GM12878 (cell line): ENCODE results near the gene FXN. TPM values are rescaled to one million over a fixed set of nuclear protein-coding genes. Genes with fewer than 3 reads are reported as not detected.

Experiments used
- ATAC-seq: fragments of 200-7000 bp; cut with Tn5 transposase; 3 replicates; pipeline ENCODE4 v1.9.1; 2020; ENCODE audit warnings: mild to moderate bottlenecking, moderate library complexity
- BruUV-seq: library from RNA; stranded (reverse); fragments of 400-500 nt; replicated peaks from 2 replicates; lab custom pipeline; 2021; lab: Mats Ljungman, UMichigan
- CTCF ChIA-PET: fragments of 300-600 bp; sonication (Branson Sonifier 250); formaldehyde crosslinking; extraction: SDS; loops from one replicate; lab custom pipeline; 2021; ENCODE audit warnings: inconsistent platforms; lab: Yijun Ruan, JAX
- POLR2A ChIA-PET: fragments of 350-600 bp; formaldehyde crosslinking; extraction: SDS; loops from one replicate; lab custom pipeline; 2021; ENCODE audit warnings: inconsistent platforms; lab: Charles Lee
- RAD21 ChIA-PET: fragments of 300-600 bp; sonication (Branson Sonifier 250); formaldehyde crosslinking; loops from one replicate; lab custom pipeline; 2023; ENCODE audit warnings: antibody characterized with exemption; ENCODE audit not compliant: unreplicated experiment; lab: Charles Lee
- SMC1A ChIA-PET: fragments of 300-600 bp; sonication (Branson Sonifier 250); formaldehyde crosslinking; loops from one replicate; lab custom pipeline; 2023; ENCODE audit not compliant: unreplicated experiment, uncharacterized antibody; lab: Charles Lee
- DNase-seq: peaks from one replicate; pipeline ENCODE4 v3.0.0-alpha.2; 2011; ENCODE audit warnings: low read depth, low spot score
- FAIRE-seq: peaks from 3 replicates; lab custom pipeline; 2011; peaks lifted over from hg19 to GRCh38; lab: Jason Lieb, UNC
- H2AFZ ChIP-seq: 2 replicates; pipeline ENCODE4 v1.6.0; 2011; ENCODE audit warnings: low read depth, low read length, control low read depth; ENCODE audit not compliant: control insufficient read depth
- H3K27ac ChIP-seq: 2 replicates; pipeline ENCODE4 v1.5.1; 2011; ENCODE audit warnings: control low read depth; ENCODE audit not compliant: control insufficient read depth, insufficient read depth
- H3K27me3 ChIP-seq, 2 experiments: replicated peaks in 1 of 2; 2 replicates each; pipeline versions ENCODE4 v1.6.0 to v1.6.1; 2011; ENCODE audit warnings: low read length in 1 of 2; ENCODE audit not compliant: control insufficient read depth in 2 of 2, insufficient read depth in 2 of 2
- H3K36me3 ChIP-seq, 2 experiments: 2 replicates each; pipeline ENCODE4 v1.5.1; 2011; ENCODE audit warnings: low read length in 1 of 2; ENCODE audit not compliant: control insufficient read depth in 2 of 2, insufficient read depth in 2 of 2
- H3K4me1 ChIP-seq: 2 replicates; pipeline ENCODE4 v1.6.1; 2011; ENCODE audit warnings: mild to moderate bottlenecking, low read length, moderate library complexity, mixed read lengths; ENCODE audit not compliant: control insufficient read depth, insufficient read depth
- H3K4me2 ChIP-seq: 2 replicates; pipeline ENCODE4 v1.6.0; 2011; ENCODE audit warnings: control low read depth; ENCODE audit not compliant: control insufficient read depth, insufficient read depth
- H3K4me3 ChIP-seq: fragments of 200-600 bp; sonication (generic); 2 replicates; pipeline ENCODE4 v1.5.1; 2016
- H3K79me2 ChIP-seq: 2 replicates; pipeline ENCODE4 v1.6.0; 2011; ENCODE audit warnings: low read length; ENCODE audit not compliant: control insufficient read depth, insufficient read depth
- H3K9ac ChIP-seq: 2 replicates; pipeline ENCODE4 v1.8.0; 2011; ENCODE audit warnings: low read length, control low read depth, mixed read lengths; ENCODE audit not compliant: control insufficient read depth, insufficient read depth
- H3K9me3 ChIP-seq: replicated peaks from 3 replicates; pipeline ENCODE4 v1.5.1; 2011; ENCODE audit warnings: mild to moderate bottlenecking, low read length; ENCODE audit not compliant: control insufficient read depth, insufficient read depth
- H4K20me1 ChIP-seq: 2 replicates; pipeline ENCODE4 v1.6.0; 2011; ENCODE audit not compliant: control insufficient read depth, insufficient read depth
- ASH2L ChIP-seq: fragments of 300-600, 200-600 bp; sonication (generic); IDR thresholded peaks from 2 replicates; pipeline ENCODE4 v1.6.1; 2017; ENCODE audit warnings: low read depth, mild to moderate bottlenecking, borderline replicate concordance
- EP300 ChIP-seq, 2 experiments: fragments of 150-350 bp in 1 of 2; IDR thresholded peaks; 2 replicates each; pipeline ENCODE4 v1.6.1; 2011 to 2012; ENCODE audit warnings: low read depth in 2 of 2, low read length in 2 of 2, borderline replicate concordance in 1 of 2, improper control_type of control experiment in 1 of 2, inconsistent platforms in 1 of 2; ENCODE audit not compliant: control insufficient read depth in 1 of 2
- KDM1A ChIP-seq: fragments of 200-600 bp; sonication (generic); IDR thresholded peaks from 2 replicates; pipeline ENCODE4 v1.6.1; 2016; ENCODE audit warnings: borderline replicate concordance
- MEF2B ChIP-seq: fragments of 450-650 bp; IDR thresholded peaks from 2 replicates; pipeline ENCODE4 v1.6.1; 2018; ENCODE audit warnings: mild to moderate bottlenecking, moderate library complexity; ENCODE audit not compliant: partially characterized antibody, poor library complexity, severe bottlenecking
- MTA3 ChIP-seq: IDR thresholded peaks from 2 replicates; pipeline ENCODE4 v1.6.1; 2012; ENCODE audit warnings: low read length, inconsistent platforms, borderline replicate concordance
- PAX8 ChIP-seq: fragments of 450-650 bp; IDR thresholded peaks from 2 replicates; pipeline ENCODE4 v1.6.1; 2017; ENCODE audit warnings: mild to moderate bottlenecking, moderate library complexity
- RAD51 ChIP-seq: fragments of 450-650 bp; IDR thresholded peaks from 2 replicates; pipeline ENCODE4 v1.6.1; 2016; ENCODE audit warnings: moderate library complexity, mild to moderate bottlenecking, inconsistent platforms
- SIX5 ChIP-seq: IDR thresholded peaks from 2 replicates; pipeline ENCODE4 v1.6.1; 2011; ENCODE audit warnings: mild to moderate bottlenecking, low read depth, low read length, moderate library complexity; ENCODE audit not compliant: severe bottlenecking
- SMAD1 ChIP-seq: fragments of 450-650 bp; IDR thresholded peaks from 2 replicates; pipeline ENCODE4 v1.6.1; 2018; ENCODE audit warnings: mild to moderate bottlenecking, low read depth; ENCODE audit not compliant: partially characterized antibody
- ZBED1 ChIP-seq: IDR thresholded peaks from 2 replicates; pipeline ENCODE4 v1.6.1; 2016; ENCODE audit warnings: borderline replicate concordance
- ZNF384 ChIP-seq: IDR thresholded peaks from 2 replicates; pipeline ENCODE4 v1.6.1; 2012; ENCODE audit warnings: low read depth, mild to moderate bottlenecking, low read length, improper control_type of control experiment, borderline replicate concordance
- ZZZ3 ChIP-seq: IDR thresholded peaks from 2 replicates; pipeline ENCODE4 v1.6.1; 2011; ENCODE audit warnings: low read depth; ENCODE audit not compliant: control insufficient read depth, insufficient read length
- WGBS: methylation state at CpG from one replicate; pipeline ENCODE4 v1.1.6; 2016; ENCODE audit warnings: low lambda C conversion rate; ENCODE audit not compliant: insufficient replicate concordance, insufficient coverage; ENCODE audit errors: missing lambda C conversion rate; 5-methylcytosine and 5-hydroxymethylcytosine counted together
- in situ Hi-C: fragments of 300-500 bp; cut with MboI; formaldehyde crosslinking; loops from 9 replicates; pipeline ENCODE4 v1.14.3; 2018; ENCODE audit warnings: mixed read lengths
- intact Hi-C: fragments of 100-400 bp; cut with micrococcal nuclease; formaldehyde crosslinking; loops from one replicate; pipeline ENCODE4 v1.14.2; 2022; ENCODE audit not compliant: unreplicated experiment
- polyA plus RNA-seq, 11 experiments: library from polyadenylated mRNA; depleted of rRNA in 4 of 11; unstranded in 6 of 11; stranded (reverse) in 5 of 11; fragments of >200 nt; fragmentation: Nextera tagmentation in 4 of 11; fragmentation: Illumina TruSeq in 1 of 11; extraction: Ambion mirVana in 4 of 11; extraction: Trizol in 1 of 11; gene quantifications; 1 replicate in 1 of 11; 2 replicates in 10 of 11; pipeline versions ENCODE4 v1.2.1 to v1.2.3, GENCODE V29; 2011 to 2016; ENCODE audit warnings: inconsistent platforms in 2 of 11, missing spikeins in 2 of 11, low read depth in 1 of 11
- total RNA-seq, 4 experiments: library from RNA; depleted of rRNA in 3 of 4; stranded (reverse); fragments of >200 nt in 3 of 4; fragmentation: Illumina TruSeq in 1 of 4; extraction: Trizol in 1 of 4; gene quantifications; 2 replicates each; pipeline versions ENCODE4 v1.2.1 to v1.2.3, GENCODE V29; 2013 to 2021
- TF ChIP-seq, protein P1 (sequence below): IDR thresholded peaks from 2 replicates; pipeline ENCODE4 v1.6.1; 2012; ENCODE audit warnings: mild to moderate bottlenecking, low read depth, low read length
- TF ChIP-seq, protein P2 (sequence below): IDR thresholded peaks from 2 replicates; pipeline ENCODE4 v1.6.1; 2012; ENCODE audit warnings: low read depth, low read length, improper control_type of control experiment
- TF ChIP-seq, protein P3 (sequence below): IDR thresholded peaks from 2 replicates; pipeline ENCODE4 v1.6.1; 2012; ENCODE audit warnings: improper control_type of control experiment, low read depth, low read length; ENCODE audit not compliant: insufficient replicate concordance

Gene FXN
- total and polyA plus RNA-seq, 10 of the 15 experiments (the other 5 are each of a cell fraction or from before 2014, with no cell fraction given), result 7.3 to 78.0 (median 23.2) TPM

DNA sequence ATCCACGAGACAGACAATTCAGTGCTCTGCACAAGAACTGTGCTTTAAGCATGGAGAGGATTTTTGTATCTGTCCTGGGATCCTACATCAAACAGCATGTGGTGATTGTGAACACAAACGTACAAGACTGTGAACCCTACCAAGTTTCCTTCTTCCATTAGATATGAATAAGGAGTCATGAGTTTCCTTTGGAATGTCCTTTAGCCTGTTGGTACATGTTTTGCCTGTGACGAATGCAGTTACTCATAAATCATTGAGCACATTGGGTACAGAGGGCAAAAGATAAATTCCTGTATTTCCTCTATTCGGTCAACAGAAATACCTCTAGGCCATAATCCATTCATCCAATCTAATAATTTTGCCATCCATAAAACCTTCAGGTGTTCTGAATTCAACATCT is 61.5 kb downstream of the FXN start:
- ChIA-PET POLR2A (interaction anchor here (0.6 kb wide), 1 partner anchor 79 kb away, joined by 4 read pairs; no protein-coding TSS in a partner anchor), CTCF (interaction anchor here (1.0 kb wide), 1 partner anchor 14 kb away, joined by 3 read pairs; no protein-coding TSS in a partner anchor), SMC1A (no interaction called here), RAD21 (no interaction called here)
- intact Hi-C loops, result no loop called here
- in situ Hi-C loops, result no loop called here
- no peak overlapping the region for H3K4me2 ChIP-seq
- no TSS peak for BruUV-seq
- no peaks in the 10 kb centered on the region for H3K27me3 ChIP-seq
- ATAC-seq (no peak), DNase-seq (no peak), FAIRE-seq (no peak)
- WGBS, result 76% methylated on average over 4 of the region's 4 CpGs
- no peak overlapping the region for H3K4me3 ChIP-seq
- H3K36me3 ChIP-seq, result no peaks in the 10 kb centered on the region
- H3K4me1 ChIP-seq, result no peaks in the 10 kb centered on the region
- no peaks in the 10 kb centered on the region for H3K79me2 ChIP-seq
- H3K27ac ChIP-seq, result no peak overlapping the region
- no peak overlapping the region for H3K9ac ChIP-seq
- no peaks in the 10 kb centered on the region for H4K20me1 ChIP-seq
- H3K9me3 ChIP-seq, result no peaks in the 10 kb centered on the region
- H2AFZ ChIP-seq, result no peak overlapping the region
- no peak for TF ChIP-seq ZBED1
- TF ChIP-seq ZZZ3, result no peak
- TF ChIP-seq SIX5, result no peak
- no peak for TF ChIP-seq MTA3
- TF ChIP-seq, protein P1, sequence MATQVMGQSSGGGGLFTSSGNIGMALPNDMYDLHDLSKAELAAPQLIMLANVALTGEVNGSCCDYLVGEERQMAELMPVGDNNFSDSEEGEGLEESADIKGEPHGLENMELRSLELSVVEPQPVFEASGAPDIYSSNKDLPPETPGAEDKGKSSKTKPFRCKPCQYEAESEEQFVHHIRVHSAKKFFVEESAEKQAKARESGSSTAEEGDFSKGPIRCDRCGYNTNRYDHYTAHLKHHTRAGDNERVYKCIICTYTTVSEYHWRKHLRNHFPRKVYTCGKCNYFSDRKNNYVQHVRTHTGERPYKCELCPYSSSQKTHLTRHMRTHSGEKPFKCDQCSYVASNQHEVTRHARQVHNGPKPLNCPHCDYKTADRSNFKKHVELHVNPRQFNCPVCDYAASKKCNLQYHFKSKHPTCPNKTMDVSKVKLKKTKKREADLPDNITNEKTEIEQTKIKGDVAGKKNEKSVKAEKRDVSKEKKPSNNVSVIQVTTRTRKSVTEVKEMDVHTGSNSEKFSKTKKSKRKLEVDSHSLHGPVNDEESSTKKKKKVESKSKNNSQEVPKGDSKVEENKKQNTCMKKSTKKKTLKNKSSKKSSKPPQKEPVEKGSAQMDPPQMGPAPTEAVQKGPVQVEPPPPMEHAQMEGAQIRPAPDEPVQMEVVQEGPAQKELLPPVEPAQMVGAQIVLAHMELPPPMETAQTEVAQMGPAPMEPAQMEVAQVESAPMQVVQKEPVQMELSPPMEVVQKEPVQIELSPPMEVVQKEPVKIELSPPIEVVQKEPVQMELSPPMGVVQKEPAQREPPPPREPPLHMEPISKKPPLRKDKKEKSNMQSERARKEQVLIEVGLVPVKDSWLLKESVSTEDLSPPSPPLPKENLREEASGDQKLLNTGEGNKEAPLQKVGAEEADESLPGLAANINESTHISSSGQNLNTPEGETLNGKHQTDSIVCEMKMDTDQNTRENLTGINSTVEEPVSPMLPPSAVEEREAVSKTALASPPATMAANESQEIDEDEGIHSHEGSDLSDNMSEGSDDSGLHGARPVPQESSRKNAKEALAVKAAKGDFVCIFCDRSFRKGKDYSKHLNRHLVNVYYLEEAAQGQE, result no peak
- no peak for TF ChIP-seq MEF2B
- TF ChIP-seq, protein P2, sequence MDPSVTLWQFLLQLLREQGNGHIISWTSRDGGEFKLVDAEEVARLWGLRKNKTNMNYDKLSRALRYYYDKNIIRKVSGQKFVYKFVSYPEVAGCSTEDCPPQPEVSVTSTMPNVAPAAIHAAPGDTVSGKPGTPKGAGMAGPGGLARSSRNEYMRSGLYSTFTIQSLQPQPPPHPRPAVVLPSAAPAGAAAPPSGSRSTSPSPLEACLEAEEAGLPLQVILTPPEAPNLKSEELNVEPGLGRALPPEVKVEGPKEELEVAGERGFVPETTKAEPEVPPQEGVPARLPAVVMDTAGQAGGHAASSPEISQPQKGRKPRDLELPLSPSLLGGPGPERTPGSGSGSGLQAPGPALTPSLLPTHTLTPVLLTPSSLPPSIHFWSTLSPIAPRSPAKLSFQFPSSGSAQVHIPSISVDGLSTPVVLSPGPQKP, result no peak
- TF ChIP-seq KDM1A, result no peak
- no peak for TF ChIP-seq RAD51
- TF ChIP-seq EP300 (IDR thresholded peaks at IDR 0.05; ENCODE audit: borderline replicate concordance in 1 of 2, control insufficient read depth in 1 of 2, low read depth in 2 of 2, low read length in 2 of 2), result no peak
- TF ChIP-seq ZNF384, result no peak
- no peak for TF ChIP-seq SMAD1
- TF ChIP-seq PAX8, result no peak
- no peak for TF ChIP-seq ASH2L
- TF ChIP-seq, protein P3, sequence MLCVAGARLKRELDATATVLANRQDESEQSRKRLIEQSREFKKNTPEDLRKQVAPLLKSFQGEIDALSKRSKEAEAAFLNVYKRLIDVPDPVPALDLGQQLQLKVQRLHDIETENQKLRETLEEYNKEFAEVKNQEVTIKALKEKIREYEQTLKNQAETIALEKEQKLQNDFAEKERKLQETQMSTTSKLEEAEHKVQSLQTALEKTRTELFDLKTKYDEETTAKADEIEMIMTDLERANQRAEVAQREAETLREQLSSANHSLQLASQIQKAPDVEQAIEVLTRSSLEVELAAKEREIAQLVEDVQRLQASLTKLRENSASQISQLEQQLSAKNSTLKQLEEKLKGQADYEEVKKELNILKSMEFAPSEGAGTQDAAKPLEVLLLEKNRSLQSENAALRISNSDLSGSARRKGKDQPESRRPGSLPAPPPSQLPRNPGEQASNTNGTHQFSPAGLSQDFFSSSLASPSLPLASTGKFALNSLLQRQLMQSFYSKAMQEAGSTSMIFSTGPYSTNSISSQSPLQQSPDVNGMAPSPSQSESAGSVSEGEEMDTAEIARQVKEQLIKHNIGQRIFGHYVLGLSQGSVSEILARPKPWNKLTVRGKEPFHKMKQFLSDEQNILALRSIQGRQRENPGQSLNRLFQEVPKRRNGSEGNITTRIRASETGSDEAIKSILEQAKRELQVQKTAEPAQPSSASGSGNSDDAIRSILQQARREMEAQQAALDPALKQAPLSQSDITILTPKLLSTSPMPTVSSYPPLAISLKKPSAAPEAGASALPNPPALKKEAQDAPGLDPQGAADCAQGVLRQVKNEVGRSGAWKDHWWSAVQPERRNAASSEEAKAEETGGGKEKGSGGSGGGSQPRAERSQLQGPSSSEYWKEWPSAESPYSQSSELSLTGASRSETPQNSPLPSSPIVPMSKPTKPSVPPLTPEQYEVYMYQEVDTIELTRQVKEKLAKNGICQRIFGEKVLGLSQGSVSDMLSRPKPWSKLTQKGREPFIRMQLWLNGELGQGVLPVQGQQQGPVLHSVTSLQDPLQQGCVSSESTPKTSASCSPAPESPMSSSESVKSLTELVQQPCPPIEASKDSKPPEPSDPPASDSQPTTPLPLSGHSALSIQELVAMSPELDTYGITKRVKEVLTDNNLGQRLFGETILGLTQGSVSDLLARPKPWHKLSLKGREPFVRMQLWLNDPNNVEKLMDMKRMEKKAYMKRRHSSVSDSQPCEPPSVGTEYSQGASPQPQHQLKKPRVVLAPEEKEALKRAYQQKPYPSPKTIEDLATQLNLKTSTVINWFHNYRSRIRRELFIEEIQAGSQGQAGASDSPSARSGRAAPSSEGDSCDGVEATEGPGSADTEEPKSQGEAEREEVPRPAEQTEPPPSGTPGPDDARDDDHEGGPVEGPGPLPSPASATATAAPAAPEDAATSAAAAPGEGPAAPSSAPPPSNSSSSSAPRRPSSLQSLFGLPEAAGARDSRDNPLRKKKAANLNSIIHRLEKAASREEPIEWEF, result no peak
